ENCODE results near the gene POLR3E.
A peak's percentile ranks its signal among the peaks of the same experiment; 100 is the strongest.
"Not testable (repeated sequence)": the region's sequence is repeated elsewhere in the genome, so short reads cannot be mapped to it uniquely, and the experiment has no call there.

POLR3E gene

DNA sequence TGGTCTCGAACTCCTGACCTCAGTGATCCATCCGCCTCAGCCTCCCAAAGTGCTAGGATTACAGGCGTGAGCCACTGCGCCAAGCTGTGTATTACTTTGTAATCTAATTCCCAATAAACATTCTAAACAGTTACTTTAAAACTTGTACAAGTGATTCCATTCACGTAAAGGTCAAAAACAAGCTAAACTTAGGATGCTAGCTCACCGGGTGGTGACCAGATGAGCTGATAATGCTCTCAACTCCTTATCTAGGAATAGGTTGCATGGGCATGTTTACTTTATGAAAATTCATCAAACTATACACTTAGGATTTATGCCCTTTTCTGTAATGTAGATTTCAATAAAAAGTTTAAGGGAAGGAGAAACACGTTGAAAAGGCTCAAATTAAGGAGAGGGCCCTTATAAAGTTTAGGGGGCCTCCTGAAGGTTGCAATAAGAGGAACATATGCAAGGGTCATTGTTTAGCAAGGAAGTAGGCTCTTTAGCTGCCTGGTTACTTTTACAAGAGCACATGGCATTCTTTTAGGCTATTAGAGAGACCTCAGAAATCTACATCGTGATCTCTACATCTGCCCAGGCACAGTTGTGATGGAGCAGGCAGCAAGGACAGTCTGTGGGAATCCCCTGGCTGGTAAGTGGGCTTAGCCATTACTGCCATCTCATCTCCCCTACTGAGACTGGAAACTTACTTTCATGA is 63.9 kb downstream of the POLR3E start:
- no peak for DNase-seq (ENCODE audit: low read depth in 2 of 2)

GRCh38 chr16:22364241-22364640 is 67.0 kb downstream of the POLR3E start:
- DNase-seq (ENCODE audit: low read depth in 2 of 2): no peak

DNA sequence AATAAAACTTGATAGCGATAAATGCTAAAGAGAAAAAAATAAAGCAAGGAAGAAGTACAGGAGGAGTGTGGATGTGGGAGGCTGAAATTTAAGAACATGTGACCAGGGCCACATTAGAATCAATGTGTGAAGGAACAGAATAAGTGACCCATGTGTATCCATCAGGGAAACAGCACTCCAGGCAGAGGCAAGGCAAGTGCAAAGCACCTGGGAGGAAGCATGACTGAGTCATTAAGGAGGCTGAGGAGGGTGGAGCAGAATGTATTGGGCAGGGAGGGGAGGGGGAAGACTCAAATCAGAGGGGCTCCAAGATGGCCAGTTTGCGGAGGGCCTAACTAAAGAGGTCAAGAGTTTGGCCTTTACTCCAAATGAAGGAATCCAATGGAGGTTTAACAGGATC is 69.2 kb downstream of the POLR3E start:
- no peak for DNase-seq (ENCODE audit: low read depth in 2 of 2)

- no peak for DNase-seq (ENCODE audit: low read depth in 2 of 2)
Observed at GRCh38 chr16:22366889-22367288, 69.7 kb downstream of the POLR3E start.

DNA sequence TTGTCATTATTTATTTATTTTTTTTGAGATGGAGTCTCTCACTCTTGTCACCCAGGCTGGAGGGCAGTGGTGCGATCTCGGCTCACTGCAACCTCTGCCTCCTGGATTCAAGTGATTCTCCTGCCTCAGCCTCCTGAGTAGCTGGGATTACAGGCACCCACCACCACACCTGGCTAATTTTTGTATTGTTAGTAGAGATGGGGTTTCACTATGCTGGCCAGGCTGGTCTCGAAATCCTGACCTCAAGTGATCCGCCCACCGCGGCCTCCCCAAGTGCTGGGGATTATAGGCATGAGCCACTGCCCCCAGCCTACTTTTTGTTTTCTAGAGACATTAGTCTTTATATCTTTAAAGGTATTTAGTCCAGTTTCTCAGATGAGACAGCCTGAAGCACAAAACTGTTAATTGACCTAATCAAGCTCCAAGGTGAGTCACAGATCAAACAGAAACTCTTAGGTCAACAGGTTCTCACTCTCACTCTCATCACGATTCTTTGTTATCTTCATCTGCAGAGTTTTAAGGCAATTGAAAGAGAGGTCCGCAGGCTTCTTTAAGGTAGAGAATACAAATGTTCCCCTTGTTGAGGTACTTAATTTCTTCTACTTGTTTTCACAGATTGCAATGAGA is 71.1 kb downstream of the POLR3E start:
- DNase-seq (ENCODE audit: low read depth in 2 of 2): not testable (repeated sequence)

GRCh38 chr16:22369221-22369811 is 72.1 kb downstream of the POLR3E start:
- no peak for DNase-seq (ENCODE audit: low read depth in 2 of 2)

DNA sequence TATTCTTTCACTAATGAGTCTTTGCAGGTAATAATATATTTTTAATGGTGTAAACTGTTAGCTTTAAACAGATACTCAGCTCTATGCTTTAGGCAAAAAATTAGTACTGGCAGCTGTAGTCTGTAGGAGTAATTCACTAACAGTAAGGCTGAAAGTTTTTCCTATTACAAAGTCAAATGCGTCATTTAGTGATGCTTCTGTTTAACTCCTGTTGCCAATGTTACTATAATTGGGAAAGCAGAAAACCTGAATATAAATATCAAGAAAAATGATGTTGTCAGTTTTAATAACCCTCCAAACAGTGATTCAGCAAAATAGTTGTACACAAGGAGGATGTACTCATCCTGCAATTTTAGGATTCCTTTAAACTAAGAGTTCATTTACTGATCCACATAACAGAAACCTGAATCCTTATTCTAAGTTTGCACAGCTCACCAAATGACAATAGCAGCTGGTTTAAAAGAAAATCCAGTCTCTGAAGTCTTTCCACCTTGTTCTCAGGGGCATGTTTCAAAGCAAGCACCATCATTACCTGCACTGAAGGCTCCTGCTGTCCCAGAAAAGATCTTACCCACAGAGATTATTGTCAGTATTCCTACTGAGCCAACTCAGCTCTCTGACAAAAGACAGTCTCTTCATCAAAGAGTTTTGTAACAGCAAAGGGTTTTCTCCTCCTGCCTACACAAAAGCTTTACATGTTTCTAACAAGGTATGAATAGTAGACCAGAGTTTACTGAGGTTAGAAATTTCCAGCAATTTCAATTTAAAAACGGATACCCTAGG is 73.0 kb downstream of the POLR3E start:
- no peak for DNase-seq (ENCODE audit: low read depth in 2 of 2)

GRCh38 chr16:22372882-22373661 is 75.9 kb downstream of the POLR3E start:
- DNase-seq (ENCODE audit: low read depth in 2 of 2): no peak

- DNase-seq (ENCODE audit: low read depth in 2 of 2): no peak
Observed at GRCh38 chr16:22373662-22374310, 76.6 kb downstream of the POLR3E start.

DNA sequence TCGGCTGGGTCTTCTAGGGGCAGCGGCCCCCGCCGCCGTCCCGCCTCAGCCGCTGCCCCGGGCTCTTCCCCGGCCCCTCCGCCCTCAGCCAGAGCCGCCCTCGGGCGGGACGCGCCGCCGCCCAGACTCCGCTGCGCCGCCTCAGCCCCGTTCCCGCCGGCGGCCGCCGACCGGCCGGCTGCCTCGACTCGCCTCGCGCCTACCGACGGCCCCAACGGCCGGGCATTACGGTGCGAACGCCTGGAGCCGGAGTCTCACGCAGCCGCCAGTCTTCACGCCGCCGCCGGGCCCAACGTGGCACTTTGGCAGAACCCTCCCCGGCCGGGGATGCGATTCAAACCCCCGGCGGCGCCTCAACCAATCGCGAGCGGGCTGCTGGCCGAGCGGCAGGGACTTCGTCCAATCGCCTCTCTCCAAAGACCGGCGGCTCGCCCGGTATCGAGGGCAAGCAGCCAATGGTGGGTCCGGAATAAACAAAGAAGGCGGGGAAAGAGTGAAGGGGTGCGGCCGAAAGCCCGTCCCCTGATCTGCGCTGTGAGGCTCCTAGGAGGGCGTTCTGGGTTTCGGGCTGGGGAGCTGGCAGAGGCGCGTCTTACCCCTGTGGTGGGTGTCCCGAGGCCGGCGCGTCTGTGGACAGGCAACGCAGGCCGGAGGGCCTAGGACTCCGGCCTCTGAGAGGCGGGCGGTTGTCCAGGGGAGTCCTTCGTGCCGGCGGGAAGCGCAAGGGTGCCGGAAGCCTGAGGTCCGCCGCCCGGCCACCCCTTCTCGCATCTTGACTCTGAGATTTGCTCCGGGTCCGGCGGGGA is 77.3 kb downstream of the POLR3E start, which contains the start of gene CDR2:
Gene CDR2, minus strand, starts transcription at position 309 of the 806 bp plus-strand sequence. CDS start 310 bp downstream, outside the sequence.
- peak; percentile 96 for DNase-seq (ENCODE audit: low read depth in 2 of 2)

DNA sequence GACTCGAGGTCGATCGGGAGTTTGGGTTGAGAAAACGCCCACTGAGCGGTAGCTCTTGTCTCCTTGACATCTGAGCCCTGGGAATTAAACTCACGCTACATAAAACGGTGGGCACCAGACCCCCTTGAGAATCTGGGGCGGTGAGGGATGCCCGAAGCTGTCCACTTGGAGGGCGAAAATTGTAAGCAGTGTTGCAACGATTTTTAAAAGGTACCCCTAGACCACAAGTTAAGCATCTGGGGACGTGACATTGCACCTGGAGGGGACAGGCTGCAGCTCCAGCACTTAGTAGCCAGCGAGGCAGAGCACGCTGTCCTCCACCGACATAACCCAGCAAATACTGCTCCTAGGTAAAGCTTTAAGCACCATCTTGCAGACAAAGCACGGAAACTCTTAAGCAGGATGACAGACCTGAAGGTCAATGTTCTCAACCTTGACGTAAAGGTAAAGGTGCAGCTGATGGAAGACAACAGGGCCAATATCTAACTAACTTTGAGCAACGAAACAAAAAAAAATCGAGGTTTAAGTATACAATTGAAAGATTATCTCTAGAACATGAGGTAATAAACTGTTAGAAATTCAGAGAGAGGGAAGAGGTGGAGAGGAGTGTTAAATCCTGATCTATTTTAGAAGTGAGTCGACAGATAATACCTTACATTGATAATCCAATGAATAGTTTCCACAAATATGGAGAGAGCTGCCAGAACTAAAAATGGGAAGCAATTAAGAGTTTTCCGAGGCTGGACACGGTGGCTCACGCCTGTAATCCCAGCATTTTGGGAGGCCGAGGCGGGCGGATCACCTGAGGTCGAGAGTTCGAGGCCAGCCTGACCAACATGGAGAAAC is 78.1 kb downstream of the POLR3E start:
- DNase-seq (ENCODE audit: low read depth in 2 of 2): no peak

DNA sequence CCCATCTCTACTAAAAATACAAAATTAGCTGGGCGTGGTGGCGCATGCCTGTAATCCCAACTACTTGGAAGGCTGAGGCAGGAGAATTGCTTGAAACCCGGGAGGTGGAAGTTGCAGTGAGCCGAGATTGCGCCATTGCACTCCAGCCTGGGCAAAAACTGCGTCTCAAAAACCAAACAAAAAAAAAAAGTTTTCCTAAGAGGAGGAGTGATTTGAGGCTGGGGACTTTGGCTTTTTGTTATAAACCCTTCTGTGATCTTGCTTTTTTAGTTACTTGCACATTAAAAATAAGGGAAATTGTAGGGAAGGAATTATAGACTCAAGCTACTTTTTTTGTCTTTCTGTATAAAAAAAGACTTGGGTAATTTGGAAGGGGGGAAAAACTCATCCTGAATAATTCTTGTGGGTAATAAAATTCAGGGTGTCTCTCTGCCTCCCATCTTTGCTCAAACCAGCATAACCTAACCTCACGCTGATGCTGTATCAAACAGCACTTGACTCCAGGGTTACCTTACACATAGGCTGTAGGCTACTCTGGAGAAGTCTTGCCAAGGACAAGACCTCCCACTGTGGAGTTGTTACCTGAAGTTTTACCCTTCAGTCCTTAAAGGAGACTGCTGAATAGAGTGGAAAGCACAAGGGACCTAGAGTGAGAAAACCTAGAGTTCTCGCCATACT is 78.9 kb downstream of the POLR3E start:
- no peak for DNase-seq (ENCODE audit: low read depth in 2 of 2)

GRCh38 chr16:22379656-22380055 is 82.4 kb downstream of the POLR3E start:
- no peak for DNase-seq (ENCODE audit: low read depth in 2 of 2)

DNA sequence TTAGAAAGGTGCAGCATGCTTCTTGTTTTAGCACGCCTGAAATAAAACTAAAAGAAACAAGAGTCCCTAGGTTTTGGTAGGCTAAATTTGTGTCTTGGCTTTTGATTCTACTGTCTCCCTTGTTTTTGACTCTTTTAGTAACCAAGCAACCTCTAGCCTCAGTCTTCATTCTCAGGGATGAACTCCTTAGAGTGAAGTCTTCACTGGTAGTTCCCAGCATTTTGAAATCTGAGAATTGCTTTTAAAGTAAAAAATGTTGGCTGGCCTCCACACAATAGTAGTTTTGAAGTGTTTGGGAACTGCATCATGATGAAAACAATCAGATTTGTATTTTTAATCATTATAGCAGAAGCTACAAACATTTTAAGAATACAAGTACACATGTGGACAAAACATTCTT is 83.3 kb downstream of the POLR3E start:
- no peak for DNase-seq (ENCODE audit: low read depth in 2 of 2)

GRCh38 chr16:22381392-22381791 is 84.2 kb downstream of the POLR3E start:
- no peak for DNase-seq (ENCODE audit: low read depth in 2 of 2)

DNA sequence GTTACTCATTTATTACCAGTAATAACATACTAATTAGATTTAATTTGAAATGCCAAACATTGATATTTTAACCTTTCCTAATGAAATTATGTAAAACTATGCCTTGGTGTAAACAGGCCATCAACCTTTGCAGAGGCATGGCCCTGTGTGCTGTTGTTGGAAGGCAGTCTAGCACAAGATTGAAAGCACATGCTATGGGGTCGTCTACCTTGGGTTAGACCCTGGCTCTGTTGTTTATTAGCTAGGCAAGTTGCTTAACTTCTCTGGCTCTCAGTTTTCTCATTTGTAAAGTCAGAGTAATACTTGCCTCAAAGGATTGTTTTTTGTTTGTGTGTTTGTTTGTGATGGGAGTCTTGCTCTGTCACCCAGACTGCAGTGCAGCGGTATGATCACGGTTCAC is 86.6 kb downstream of the POLR3E start:
- no peak for DNase-seq (ENCODE audit: low read depth in 2 of 2)

Measured in stimulated activated CD8-positive, alpha-beta memory T cell treated with anti-CD3 and anti-CD28 coated beads, Interleukin-7, amount 100 ng/mL, for 4 hours (primary cell).